IMR-90 (cell line): Measurements from ENCODE around the gene KCNH2. TPM values are rescaled to one million over a fixed set of nuclear protein-coding genes. Genes with fewer than 3 reads are reported as not detected.

Experiments used
- ATAC-seq: fragments of 200-7000 bp; cut with Tn5 transposase; 2 replicates; pipeline ENCODE4 v1.9.1; 2020; ENCODE audit warnings: low read depth, mild to moderate bottlenecking, moderate library complexity
- BruUV-seq: library from RNA; stranded (reverse); fragments of 400-500 nt; replicated peaks from 2 replicates; lab custom pipeline; 2021; lab: Mats Ljungman, UMichigan
- CTCF ChIA-PET: fragments of 300-600 bp; formaldehyde crosslinking; extraction: SDS; loops from one replicate; lab custom pipeline; 2021; ENCODE audit warnings: antibody characterized with exemption; lab: Yijun Ruan, JAX
- POLR2A ChIA-PET: fragments of 300-600 bp; sonication (Branson Sonifier 250); formaldehyde crosslinking; loops from one replicate; lab custom pipeline; 2022; ENCODE audit warnings: antibody characterized with exemption; ENCODE audit not compliant: unreplicated experiment; lab: Charles Lee
- DNase-seq: peaks from one replicate; pipeline ENCODE4 v3.0.0; 2013
- H2AFZ ChIP-seq: replicated peaks from 2 replicates; pipeline ENCODE3; 2013; ENCODE audit warnings: low read length, mild to moderate bottlenecking; ENCODE audit not compliant: poor library complexity
- H2AK5ac ChIP-seq: 2 replicates; pipeline ENCODE4 v1.6.1; 2013; ENCODE audit warnings: low read depth, low read length, inconsistent platforms
- H2AK9ac ChIP-seq: replicated peaks from 2 replicates; pipeline ENCODE3; 2013; ENCODE audit warnings: mild to moderate bottlenecking, low read depth, low read length, moderate library complexity; ENCODE audit not compliant: poor library complexity
- H2BK120ac ChIP-seq: 2 replicates; pipeline ENCODE4 v1.6.1; 2013; ENCODE audit warnings: low read depth, low read length, inconsistent platforms
- H2BK15ac ChIP-seq: 3 replicates; pipeline ENCODE4 v1.6.1; 2013; ENCODE audit warnings: low read depth, low read length, inconsistent platforms
- H2BK20ac ChIP-seq: 2 replicates; pipeline ENCODE4 v1.6.1; 2013; ENCODE audit warnings: low read depth, mild to moderate bottlenecking, inconsistent platforms, low read length, moderate library complexity
- H2BK5ac ChIP-seq: 2 replicates; pipeline ENCODE4 v1.6.1; 2013; ENCODE audit warnings: mild to moderate bottlenecking, low read depth, low read length, inconsistent platforms; ENCODE audit not compliant: poor library complexity, severe bottlenecking
- H3K14ac ChIP-seq: replicated peaks from 2 replicates; pipeline ENCODE4 v1.6.1; 2013; ENCODE audit warnings: low read depth, low read length, inconsistent platforms
- H3K18ac ChIP-seq: 2 replicates; pipeline ENCODE4 v1.6.1; 2013; ENCODE audit warnings: low read depth, low read length, control low read depth
- H3K23ac ChIP-seq: 2 replicates; pipeline ENCODE4 v1.6.1; 2013; ENCODE audit warnings: low read depth, low read length, inconsistent platforms
- H3K27ac ChIP-seq: 2 replicates; pipeline ENCODE4 v1.5.1; 2013; ENCODE audit warnings: mild to moderate bottlenecking, control low read depth, low read length; ENCODE audit not compliant: insufficient read depth
- H3K27me3 ChIP-seq: 2 replicates; pipeline ENCODE4 v1.6.1; 2013; ENCODE audit warnings: low read length; ENCODE audit not compliant: control insufficient read depth, insufficient read depth
- H3K36me3 ChIP-seq: 2 replicates; pipeline ENCODE4 v1.6.1; 2013; ENCODE audit warnings: low read length, mixed read lengths; ENCODE audit not compliant: control insufficient read depth, insufficient read depth
- H3K4ac ChIP-seq: 2 replicates; pipeline ENCODE4 v1.6.1; 2013; ENCODE audit warnings: low read depth, low read length, inconsistent platforms
- H3K4me1 ChIP-seq: 2 replicates; pipeline ENCODE4 v1.6.1; 2013; ENCODE audit warnings: low read length, mixed read lengths; ENCODE audit not compliant: control insufficient read depth, insufficient read depth
- H3K4me2 ChIP-seq: 2 replicates; pipeline ENCODE4 v1.6.1; 2013; ENCODE audit warnings: low read depth, mild to moderate bottlenecking, control low read depth, low read length, moderate library complexity
- H3K4me3 ChIP-seq: 2 replicates; pipeline ENCODE4 v1.5.1; 2013; ENCODE audit warnings: low read depth, mild to moderate bottlenecking, control low read depth, low read length, moderate library complexity; ENCODE audit not compliant: insufficient read depth
- H3K56ac ChIP-seq: 2 replicates; pipeline ENCODE4 v1.6.1; 2013; ENCODE audit warnings: low read length, inconsistent platforms; ENCODE audit not compliant: insufficient read depth; ENCODE audit errors: extremely low read depth
- H3K79me1 ChIP-seq, 2 experiments: 2 replicates each; pipeline ENCODE4 v1.6.1; 2013; ENCODE audit warnings: low read length in 2 of 2, inconsistent platforms in 1 of 2, low read depth in 1 of 2
- H3K9ac ChIP-seq: 2 replicates; pipeline ENCODE4 v1.6.1; 2013; ENCODE audit warnings: low read depth, low read length, control low read depth
- H3K9me1 ChIP-seq: 2 replicates; pipeline ENCODE4 v1.6.1; 2013; ENCODE audit warnings: low read length, inconsistent platforms; ENCODE audit not compliant: insufficient read depth
- H3K9me3 ChIP-seq: 2 replicates; pipeline ENCODE4 v1.6.1; 2013; ENCODE audit warnings: low read length; ENCODE audit not compliant: control insufficient read depth, insufficient read depth
- H4K20me1 ChIP-seq: 2 replicates; pipeline ENCODE4 v1.6.1; 2013; ENCODE audit warnings: low read length, inconsistent platforms; ENCODE audit not compliant: insufficient read depth
- H4K5ac ChIP-seq: 2 replicates; pipeline ENCODE4 v1.6.1; 2013; ENCODE audit warnings: mild to moderate bottlenecking, low read depth, low read length, control low read depth
- H4K8ac ChIP-seq, 2 experiments: 2 replicates each; pipeline ENCODE4 v1.6.1; 2013; ENCODE audit warnings: low read depth in 2 of 2, low read length in 2 of 2, control low read depth in 1 of 2, inconsistent platforms in 1 of 2
- H4K91ac ChIP-seq: 2 replicates; pipeline ENCODE4 v1.6.1; 2013; ENCODE audit warnings: low read depth, low read length, inconsistent platforms; ENCODE audit not compliant: insufficient read depth
- CEBPB ChIP-seq: IDR thresholded peaks from 2 replicates; pipeline ENCODE4 v1.6.1; 2012; ENCODE audit warnings: low read depth, low read length, improper control_type of control experiment
- CHD1 ChIP-seq: IDR thresholded peaks from 2 replicates; pipeline ENCODE4 v1.6.1; 2012; ENCODE audit warnings: low read depth, low read length, improper control_type of control experiment
- ELK1 ChIP-seq: fragments of 150-350 bp; IDR thresholded peaks from 2 replicates; pipeline ENCODE4 v1.6.1; 2016; ENCODE audit warnings: low read depth, mild to moderate bottlenecking, low read length, moderate library complexity, borderline replicate concordance
- FOS ChIP-seq: fragments of 150-350 bp; IDR thresholded peaks from 2 replicates; pipeline ENCODE4 v1.6.1; 2016; ENCODE audit warnings: low read depth, low read length
- MAZ ChIP-seq: IDR thresholded peaks from 2 replicates; pipeline ENCODE4 v1.6.1; 2012; ENCODE audit warnings: low read depth, mild to moderate bottlenecking, low read length, improper control_type of control experiment, moderate library complexity, borderline replicate concordance
- NFE2L2 ChIP-seq: fragments of 150-350 bp; IDR thresholded peaks from 2 replicates; pipeline ENCODE4 v1.6.1; 2016; ENCODE audit warnings: low read depth, mild to moderate bottlenecking, low read length
- RAD21 ChIP-seq: IDR thresholded peaks from 2 replicates; pipeline ENCODE4 v1.6.1; 2012; ENCODE audit warnings: low read length, improper control_type of control experiment
- SMC3 ChIP-seq: fragments of 150-350 bp; IDR thresholded peaks from 2 replicates; pipeline ENCODE4 v1.6.1; 2016; ENCODE audit warnings: low read depth, mild to moderate bottlenecking, antibody characterized with exemption, low read length, moderate library complexity
- WGBS, 2 experiments: methylation state at CpG; one replicate each; pipeline versions ENCODE4 v1.1.5 to v1.1.7; 2013; ENCODE audit warnings: missing lambda C conversion rate in 2 of 2; ENCODE audit not compliant: insufficient read length in 1 of 2; ENCODE audit errors: extremely low coverage in 2 of 2; 5-methylcytosine and 5-hydroxymethylcytosine counted together
- dilution Hi-C: fragments of 300-500 bp; cut with HindIII; formaldehyde crosslinking; loops from one replicate; pipeline ENCODE4 v1.14.3; 2018; ENCODE audit warnings: low sequenced_read_pairs; ENCODE audit not compliant: unreplicated experiment
- in situ Hi-C: fragments of 300-500 bp; cut with MboI; formaldehyde crosslinking; loops from 3 replicates; pipeline ENCODE4 v1.14.3; 2019; ENCODE audit warnings: low sequenced_read_pairs, inconsistent platforms, mixed read lengths
- intact Hi-C: fragments of 100-400 bp; cut with micrococcal nuclease; formaldehyde crosslinking; loops from 2 replicates; pipeline ENCODE4 v1.10.0; 2022
- polyA plus RNA-seq, 3 experiments: library from polyadenylated mRNA; depleted of rRNA; stranded (reverse); fragments of >200 nt; gene quantifications; 2 replicates each; pipeline ENCODE4 v1.2.3, GENCODE V29; 2012; ENCODE audit warnings: low replicate concordance in 1 of 3
- total RNA-seq: library from RNA; depleted of rRNA; stranded (reverse); fragments of >200 nt; gene quantifications from 2 replicates; pipeline ENCODE4 v1.2.3, GENCODE V29; 2012

KCNH2 gene
- total and polyA plus RNA-seq, 2 of the 4 experiments (the other 2 are of a cell fraction): 0.90 to 2.1 TPM

- whole genome bisulfite sequencing, 2 experiments: 0% methylated on average over 1 of the region's 2 CpGs; no CpG with 5 or more reads in 1 of the 2 experiments
- Histone ChIP-seq H3K79me1 (no peaks in the 10 kb centered on the region), H2AFZ (peak overlapping the region; percentile 52), H3K4me1 (peaks cover 13% of the 10 kb centered on the region; the same call in 1 of the 2 replicates), H2AK5ac (peak overlapping the region; percentile 22; the same call in 1 of the 2 replicates), H2BK20ac (peak overlapping the region; percentile 64), H3K4me3 (no peak overlapping the region), H4K8ac (peak overlapping the region; percentile 78 to 85), H2BK5ac (no peak overlapping the region), H2AK9ac (peak overlapping the region; percentile 6), H3K36me3 (no peaks in the 10 kb centered on the region; the same call in 1 of the 2 replicates), H4K91ac (peak overlapping the region; percentile 92), H2BK120ac (peak overlapping the region; percentile 66), H4K20me1 (no peaks in the 10 kb centered on the region), H3K14ac (peak overlapping the region; percentile 73; the same call in 1 of the 2 replicates), H3K9me1 (no peaks in the 10 kb centered on the region), H3K4me2 (no peak overlapping the region), H3K9ac (peak overlapping the region; percentile 61), H3K9me3 (no peaks in the 10 kb centered on the region), H3K27ac (peak overlapping the region; percentile 79), H2BK15ac (no peak overlapping the region), H3K27me3 (no peaks in the 10 kb centered on the region; the same call in 1 of the 2 replicates), H3K18ac (peak overlapping the region; percentile 63; the same call in 1 of the 2 replicates), H3K4ac (peak overlapping the region; percentile 71), H3K23ac (peak overlapping the region; percentile 45; the same call in 1 of the 2 replicates), H3K56ac (peak overlapping the region; percentile 46), H4K5ac (peak overlapping the region; percentile 86)
- in situ Hi-C loops: no loop called here
- ChIA-PET POLR2A (no interaction called here), CTCF (interaction anchor here (0.6 to 2.4 kb wide), 9 partner anchors 9 to 89 kb away, joined by 3 to 18 read pairs (median 4); partner anchors contain the start of gene ABCB8)
- dilution Hi-C loops: no loop called here
- no peak for DNase-seq
- BruUV-seq: no TSS peak
- no peak for TF ChIP-seq CEBPB
- no peak for TF ChIP-seq RAD21
- TF ChIP-seq NFE2L2: no peak
- TF ChIP-seq CHD1: no peak
- TF ChIP-seq SMC3: no peak
- no peak for TF ChIP-seq FOS
- TF ChIP-seq ELK1: no peak
- no peak for TF ChIP-seq MAZ
- intact Hi-C loops: loop anchor here (1.0 to 2.0 kb wide), 4 partner anchors 57 to 211 kb away; no protein-coding TSS in a partner anchor
- peak; percentile 7 for ATAC-seq
These were observed 15.9 kb downstream of the KCNH2 start for GRCh38 chr7:150962290-150962552.
